ENCODE data around the gene MEIOSIN.

DNA sequence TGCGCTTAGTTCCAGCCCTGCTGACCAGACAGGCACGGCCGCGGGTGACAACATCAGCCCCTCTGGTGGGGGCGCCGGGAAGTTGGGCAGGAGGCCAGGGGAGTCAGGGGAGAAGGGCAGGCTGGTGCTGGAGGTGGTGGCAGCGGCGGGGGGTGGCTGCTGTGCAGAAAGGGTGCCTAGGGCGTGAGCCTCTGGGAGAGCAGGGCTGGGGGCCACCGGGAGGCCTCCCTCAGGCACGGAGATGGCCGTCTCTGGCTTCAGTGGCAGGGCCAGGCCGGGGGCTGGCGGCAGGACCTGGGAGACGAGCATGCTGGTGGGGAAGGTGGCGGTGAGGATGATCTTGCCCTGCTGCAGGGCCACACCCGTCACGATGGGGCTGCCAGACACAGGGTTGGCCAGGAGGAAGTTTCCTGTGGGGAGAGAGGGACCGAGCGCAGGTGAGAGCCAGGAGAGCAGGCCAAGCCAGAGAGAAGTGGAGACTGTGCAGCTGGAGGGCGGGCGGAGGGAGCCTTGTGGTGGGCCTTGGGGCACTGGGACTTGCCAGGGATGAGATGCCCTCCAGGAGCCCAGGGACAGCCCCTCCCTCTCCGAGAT is 32.6 kb downstream of the MEIOSIN start:
- TF ChIP-seq POLR2A (IDR thresholded peaks at IDR 0.05; ENCODE audit: low read length) (no peak), GATA1 (IDR thresholded peaks at IDR 0.05; ENCODE audit: low read depth, low read length) (no peak)
